Immature natural killer cell (primary cell): Measurements from ENCODE around the gene RBFOX2. TPM values are rescaled to one million over a fixed set of nuclear protein-coding genes. Genes with fewer than 3 reads are reported as not detected.

Experiments
- DNase-seq, 3 donors: peaks; one replicate each; pipeline ENCODE4 v3.0.0; 2022; ENCODE audit warnings: mixed read lengths in 1 of 3
- H3K27ac Mint-ChIP-seq, 6 donors: one replicate each; pipeline ENCODE4 v1.8.0; 2020; ENCODE audit warnings: mixed read lengths in 6 of 6, mild to moderate bottlenecking in 5 of 6, inconsistent platforms in 4 of 6, moderate library complexity in 3 of 6
- H3K27me3 Mint-ChIP-seq, 3 donors: one replicate each; pipeline ENCODE4 v1.8.0; 2020 to 2021; ENCODE audit warnings: low read depth in 3 of 3, mild to moderate bottlenecking in 3 of 3, mixed read lengths in 3 of 3, moderate library complexity in 3 of 3, inconsistent platforms in 1 of 3
- H3K36me3 Mint-ChIP-seq, 3 donors: one replicate each; pipeline ENCODE4 v1.8.0; 2020; ENCODE audit warnings: mixed read lengths in 3 of 3, inconsistent platforms in 2 of 3, mild to moderate bottlenecking in 2 of 3
- H3K4me1 Mint-ChIP-seq, 2 donors: one replicate each; pipeline ENCODE4 v1.8.0; 2020; ENCODE audit warnings: inconsistent platforms in 2 of 2, mild to moderate bottlenecking in 2 of 2, mixed read lengths in 2 of 2, moderate library complexity in 1 of 2
- H3K4me3 Mint-ChIP-seq, 5 donors: one replicate each; pipeline ENCODE4 v1.8.0; 2020; ENCODE audit warnings: mild to moderate bottlenecking in 5 of 5, mixed read lengths in 5 of 5, inconsistent platforms in 3 of 5, moderate library complexity in 3 of 5
- H3K9me3 Mint-ChIP-seq, 6 donors: one replicate each; pipeline ENCODE4 v1.8.0; 2020; ENCODE audit warnings: mild to moderate bottlenecking in 6 of 6, mixed read lengths in 6 of 6, inconsistent platforms in 4 of 6, moderate library complexity in 3 of 6
- polyA plus RNA-seq, 3 donors: library from polyadenylated mRNA; unstranded; fragments of 300-500 nt; fragmentation: Illumina TruSeq; gene quantifications; one replicate each; pipeline ENCODE4 v1.2.3, GENCODE V29; 2021

RBFOX2 gene
- polyA plus RNA-seq, 3 donors from 2014 or later, result 1.2 to 1.9 TPM; not detected in 1

DNA sequence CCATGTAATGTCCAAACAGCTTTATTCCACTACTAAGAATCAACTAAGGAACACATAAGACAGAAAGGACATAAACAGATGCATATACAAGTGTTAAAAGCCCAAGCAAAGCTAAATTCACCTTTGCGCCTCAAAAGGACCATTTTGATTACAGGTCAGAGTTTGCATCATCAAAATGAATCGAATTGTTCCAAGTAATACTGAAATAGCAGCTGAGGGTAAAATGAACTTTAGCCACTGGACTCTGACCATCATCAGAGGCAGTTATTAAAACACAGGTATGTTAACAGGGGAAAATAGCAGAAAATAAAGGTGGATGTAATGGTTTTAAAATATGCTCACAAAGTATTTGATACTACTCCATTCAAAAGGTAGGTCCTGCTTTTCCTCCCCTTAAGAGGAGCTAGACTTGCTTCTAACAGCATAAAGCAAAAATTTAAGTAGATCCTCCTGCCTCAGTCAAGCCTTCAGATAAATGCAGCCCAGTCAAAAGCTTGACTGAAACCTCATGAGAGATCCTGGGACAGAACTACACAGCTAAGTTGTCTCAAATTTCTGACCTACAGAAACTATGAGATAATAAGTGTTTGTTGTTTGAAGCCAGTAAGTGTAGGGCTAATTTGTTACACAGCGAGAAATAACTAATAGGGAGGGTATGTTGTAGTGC lies 35.4 kb downstream of the RBFOX2 start:
- Mint-ChIP-seq H3K27ac (no peak overlapping the region), H3K4me1 (no peaks in the 10 kb centered on the region), H3K27me3 (peaks cover 0 to 4% (median 2%) of the 10 kb centered on the region in 3 donors)

DNA sequence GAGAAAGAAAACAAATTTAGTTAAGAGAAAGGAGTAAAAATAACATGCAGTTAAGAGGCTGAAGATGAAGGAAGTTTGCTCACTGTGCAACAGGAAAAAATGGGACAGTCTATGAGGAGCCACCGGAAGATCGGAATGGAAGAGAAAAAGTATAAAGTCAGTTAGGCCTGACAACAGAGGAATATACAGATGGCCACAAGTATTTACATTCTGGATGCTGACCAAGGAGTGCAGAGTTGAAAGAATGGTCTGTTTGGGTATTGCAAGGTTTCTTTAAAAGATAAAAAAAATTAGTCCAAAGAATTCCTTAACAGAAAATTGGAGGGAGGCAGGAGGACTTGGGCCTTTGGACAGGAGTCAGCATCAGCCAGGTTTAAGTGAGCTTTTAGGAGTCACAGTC lies 37.5 kb downstream of the RBFOX2 start:
- Mint-ChIP-seq H3K27ac (no peak overlapping the region), H3K9me3 (no peaks in the 10 kb centered on the region), H3K27me3 (peaks cover 0 to 4% (median 2%) of the 10 kb centered on the region in 3 donors), H3K36me3 (no peaks in the 10 kb centered on the region), H3K4me1 (no peaks in the 10 kb centered on the region), H3K4me3 (no peak overlapping the region)
- no peak for DNase-seq

More for the DNA sequence above, 35.4 kb downstream of the RBFOX2 start:
- H3K36me3 Mint-ChIP-seq, result no peaks in the 10 kb centered on the region
- no peak for DNase-seq
- H3K4me3 Mint-ChIP-seq, result no peak overlapping the region
- no peaks in the 10 kb centered on the region for H3K9me3 Mint-ChIP-seq

DNA sequence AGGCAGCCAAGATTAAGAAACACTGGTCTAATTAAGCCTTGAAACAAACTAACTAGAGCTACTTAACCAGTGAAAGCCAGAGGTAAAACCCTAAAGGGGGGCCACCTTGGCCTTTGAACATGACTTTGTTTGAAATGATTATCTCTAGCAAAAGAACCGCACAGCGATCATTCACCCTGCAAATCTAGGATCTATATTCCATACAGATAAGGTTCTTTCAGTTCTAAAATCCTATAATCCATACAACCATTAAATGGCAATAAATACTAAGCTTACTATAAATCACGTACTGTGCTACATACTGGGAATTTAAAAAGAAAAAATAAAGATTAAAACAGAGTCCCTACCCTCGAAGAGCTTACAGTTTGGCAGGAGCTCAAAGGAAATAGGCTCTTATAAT lies 40.6 kb downstream of the RBFOX2 start:
- Mint-ChIP-seq H3K27ac (no peak overlapping the region), H3K9me3 (no peaks in the 10 kb centered on the region), H3K27me3 (peaks cover 0 to 7% (median 5%) of the 10 kb centered on the region in 3 donors)

DNA sequence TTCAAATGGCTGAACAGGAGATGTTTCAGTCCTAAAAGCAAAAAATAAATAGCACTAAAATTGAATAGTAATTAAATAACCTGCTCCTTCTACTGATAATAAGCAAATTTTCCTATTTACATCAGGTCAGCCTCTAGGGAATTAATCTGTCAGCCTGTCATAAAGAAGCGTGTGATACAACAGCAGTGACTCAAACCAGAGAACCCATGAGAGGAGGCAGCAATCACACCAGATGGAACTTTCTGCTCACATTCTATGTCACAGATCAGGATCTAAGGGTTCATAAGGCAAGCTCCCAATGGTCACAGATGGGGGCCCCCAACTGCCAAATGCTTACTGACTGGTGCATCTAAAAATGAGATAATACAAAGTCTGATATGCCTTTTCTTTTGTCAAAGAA lies 41.1 kb downstream of the RBFOX2 start:
- H3K27ac Mint-ChIP-seq, result no peak overlapping the region
- H3K4me1 Mint-ChIP-seq, result no peaks in the 10 kb centered on the region
- H3K9me3 Mint-ChIP-seq, result no peaks in the 10 kb centered on the region
- H3K4me3 Mint-ChIP-seq, result no peak overlapping the region
- H3K27me3 Mint-ChIP-seq, result peaks cover under 1 to 7% (median 5%) of the 10 kb centered on the region in 3 donors
- H3K36me3 Mint-ChIP-seq, result no peaks in the 10 kb centered on the region
- DNase-seq, result no peak

More for the DNA sequence above, 40.6 kb downstream of the RBFOX2 start:
- Mint-ChIP-seq H3K36me3 (no peaks in the 10 kb centered on the region), H3K4me1 (no peaks in the 10 kb centered on the region), H3K4me3 (no peak overlapping the region)
- DNase-seq, result no peak

DNA sequence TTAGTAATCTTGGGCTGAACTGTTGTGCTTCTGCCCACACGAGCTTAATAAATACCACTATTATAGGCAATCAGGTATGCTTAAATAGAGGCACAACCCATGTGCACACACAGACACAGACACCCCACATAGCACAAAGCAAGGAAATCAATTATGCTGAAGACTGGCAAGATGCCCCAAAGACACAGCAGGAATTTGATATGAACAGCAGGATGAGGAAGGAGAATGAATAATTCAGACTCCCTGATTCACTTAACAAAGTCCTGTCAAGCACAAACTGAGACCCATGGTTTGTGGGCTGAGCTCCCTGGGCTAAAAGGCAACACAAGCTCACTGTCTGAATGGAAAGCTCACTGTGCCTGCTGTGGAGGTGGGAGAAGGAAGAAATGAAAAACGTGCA lies 42.5 kb downstream of the RBFOX2 start:
- Mint-ChIP-seq H3K4me3 (no peak overlapping the region), H3K27me3 (peaks cover 5 to 12% (median 7%) of the 10 kb centered on the region in 3 donors), H3K9me3 (no peaks in the 10 kb centered on the region), H3K36me3 (no peaks in the 10 kb centered on the region), H3K4me1 (no peaks in the 10 kb centered on the region), H3K27ac (no peak overlapping the region)
- DNase-seq, result no peak

DNA sequence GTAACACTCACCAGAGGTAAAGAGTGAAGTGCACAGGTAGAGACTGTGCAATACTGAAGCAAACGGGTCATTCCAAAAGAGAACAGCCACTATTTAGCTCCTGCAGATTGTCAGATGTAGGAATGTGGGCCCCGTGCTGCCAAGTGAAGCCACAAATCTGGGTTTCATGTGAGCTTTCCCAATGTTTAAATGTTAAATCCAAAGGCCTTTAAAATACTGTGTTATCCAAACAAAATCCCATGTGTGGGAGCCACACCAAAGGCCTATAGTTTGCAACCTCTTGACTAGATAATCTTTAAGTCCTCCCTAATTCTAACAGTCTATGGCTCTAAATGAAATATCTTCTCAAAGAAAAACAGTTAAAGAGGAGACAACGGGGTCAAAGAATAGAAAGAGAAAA lies 43.3 kb downstream of the RBFOX2 start:
- Mint-ChIP-seq H3K36me3 (no peaks in the 10 kb centered on the region), H3K4me3 (no peak overlapping the region), H3K27ac (no peak overlapping the region), H3K9me3 (no peaks in the 10 kb centered on the region), H3K27me3 (peaks cover 5 to 12% (median 9%) of the 10 kb centered on the region in 3 donors), H3K4me1 (no peaks in the 10 kb centered on the region)
- DNase-seq, result no peak

DNA sequence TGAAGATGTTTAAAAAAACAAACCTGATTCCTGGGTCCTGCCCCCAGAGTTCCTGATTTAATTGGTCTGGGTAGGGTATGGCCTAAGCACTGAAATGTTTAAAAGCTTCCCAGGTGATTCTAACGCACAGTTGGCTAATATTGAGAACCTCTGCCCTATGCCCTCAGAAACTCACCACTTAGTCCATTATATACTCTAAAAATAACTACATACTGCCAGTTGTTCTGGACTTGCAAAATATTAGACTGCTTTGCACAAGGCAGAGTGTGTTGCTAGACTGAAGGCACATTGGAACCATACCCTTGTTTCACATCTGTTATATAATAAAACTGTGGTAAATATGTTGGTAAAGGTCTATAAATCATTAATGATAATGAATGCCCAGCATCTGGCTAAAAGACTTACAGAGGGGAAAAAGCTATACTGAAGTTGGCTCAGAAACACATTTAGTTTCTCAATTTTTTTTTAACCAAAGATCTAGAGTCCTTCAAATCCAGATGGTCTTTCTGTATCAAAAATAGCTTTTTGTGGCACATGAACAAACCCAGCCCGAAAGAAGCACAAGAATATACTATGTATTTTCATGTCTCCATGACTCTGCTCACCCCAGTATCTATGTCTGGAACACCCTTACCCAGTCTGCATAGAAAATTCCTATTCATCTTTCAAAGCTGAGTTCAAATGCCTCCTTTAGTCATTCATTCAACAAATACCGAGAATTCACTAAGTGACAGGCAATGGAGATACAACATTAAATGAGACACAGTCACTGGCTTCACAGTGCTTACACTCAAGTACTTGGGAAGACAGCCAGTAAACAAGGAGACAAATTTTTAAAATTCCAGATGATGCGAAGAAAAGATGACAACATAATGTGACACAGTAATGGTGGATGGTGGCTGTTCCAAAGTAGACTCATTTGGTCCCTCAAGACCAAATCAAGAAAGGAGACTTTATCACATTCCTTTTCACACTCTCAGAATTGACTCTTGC lies 44.1 kb downstream of the RBFOX2 start:
- H3K27me3 Mint-ChIP-seq, result peaks cover 5 to 12% (median 9%) of the 10 kb centered on the region in 3 donors
- no peak overlapping the region for H3K27ac Mint-ChIP-seq
- no peaks in the 10 kb centered on the region for H3K36me3 Mint-ChIP-seq

DNA sequence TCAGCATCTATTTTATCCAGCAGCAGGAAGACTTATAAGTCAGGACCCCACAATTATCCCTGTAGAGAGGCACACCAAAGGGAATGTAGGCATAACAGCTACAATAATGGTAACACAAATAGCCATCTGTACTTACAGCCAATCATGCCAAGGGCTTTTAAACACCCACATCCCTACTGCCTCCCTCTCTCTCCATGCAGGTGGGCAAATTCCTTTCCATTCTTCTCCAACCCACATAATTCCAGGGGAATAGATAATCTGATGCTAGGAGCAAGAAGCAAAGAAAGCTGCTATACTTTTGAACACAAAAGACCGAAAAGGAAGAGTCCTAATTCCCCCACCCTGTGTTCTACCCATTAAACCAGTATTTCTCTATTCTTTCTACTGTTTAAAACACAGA lies 46.7 kb downstream of the RBFOX2 start:
- peaks cover 5 to 23% (median 9%) of the 10 kb centered on the region in 3 donors for H3K27me3 Mint-ChIP-seq
- H3K4me1 Mint-ChIP-seq, result no peaks in the 10 kb centered on the region
- no peak overlapping the region for H3K27ac Mint-ChIP-seq
- DNase-seq, result no peak
- H3K36me3 Mint-ChIP-seq, result no peaks in the 10 kb centered on the region
- H3K9me3 Mint-ChIP-seq, result no peaks in the 10 kb centered on the region
- no peak overlapping the region for H3K4me3 Mint-ChIP-seq

More for the DNA sequence above, 44.1 kb downstream of the RBFOX2 start:
- no peak for DNase-seq
- H3K4me1 Mint-ChIP-seq, result no peaks in the 10 kb centered on the region
- no peaks in the 10 kb centered on the region for H3K9me3 Mint-ChIP-seq
- H3K4me3 Mint-ChIP-seq, result no peak overlapping the region

DNA sequence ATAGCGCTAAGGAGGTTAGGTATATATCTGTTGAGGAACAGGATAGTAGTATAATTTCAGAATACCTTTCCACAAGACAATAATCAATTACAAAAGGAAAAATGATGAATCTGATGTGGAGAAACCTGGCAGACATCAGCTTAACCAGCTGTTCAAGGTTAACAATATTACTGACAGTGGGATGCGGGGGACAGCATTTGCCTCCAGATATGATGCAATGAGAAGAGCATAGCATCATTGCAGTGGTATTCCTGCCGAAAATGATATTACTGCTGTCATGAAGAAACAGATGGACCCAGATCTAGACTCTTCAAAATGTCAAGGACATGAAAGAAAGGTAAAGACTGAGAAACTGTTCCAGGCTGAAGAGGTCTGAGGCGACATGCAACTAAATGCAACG lies 49.7 kb downstream of the RBFOX2 start:
- no peaks in the 10 kb centered on the region for H3K9me3 Mint-ChIP-seq

DNA sequence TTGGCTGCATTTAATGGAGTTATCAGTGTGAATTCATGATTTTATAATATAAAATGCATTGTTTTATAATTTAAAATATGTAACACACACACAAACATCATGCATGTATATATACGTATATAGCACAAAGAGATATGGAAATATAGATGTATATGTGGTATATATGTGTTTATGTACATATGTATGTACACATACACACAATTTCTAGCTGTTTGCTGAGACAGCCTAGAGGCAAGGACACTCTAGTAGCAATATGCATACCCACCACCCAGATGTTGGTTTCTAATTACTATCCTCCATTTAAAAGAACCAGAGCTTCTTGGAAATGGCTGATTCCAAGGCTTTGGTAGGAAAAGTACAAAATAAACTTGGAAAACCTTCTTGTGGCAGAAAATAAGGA lies 50.4 kb downstream of the RBFOX2 start:
- DNase-seq, result no peak
- no peaks in the 10 kb centered on the region for H3K36me3 Mint-ChIP-seq
- H3K4me3 Mint-ChIP-seq, result no peak overlapping the region
- no peak overlapping the region for H3K27ac Mint-ChIP-seq
- H3K9me3 Mint-ChIP-seq, result no peaks in the 10 kb centered on the region
- H3K27me3 Mint-ChIP-seq, result peaks cover 0 to 15% (median 12%) of the 10 kb centered on the region in 3 donors
- no peaks in the 10 kb centered on the region for H3K4me1 Mint-ChIP-seq

More for the DNA sequence above, 49.7 kb downstream of the RBFOX2 start:
- no peak for DNase-seq
- Mint-ChIP-seq H3K4me1 (no peaks in the 10 kb centered on the region), H3K36me3 (no peaks in the 10 kb centered on the region), H3K4me3 (no peak overlapping the region), H3K27me3 (peaks cover 3 to 16% (median 12%) of the 10 kb centered on the region in 3 donors), H3K27ac (no peak overlapping the region)

DNA sequence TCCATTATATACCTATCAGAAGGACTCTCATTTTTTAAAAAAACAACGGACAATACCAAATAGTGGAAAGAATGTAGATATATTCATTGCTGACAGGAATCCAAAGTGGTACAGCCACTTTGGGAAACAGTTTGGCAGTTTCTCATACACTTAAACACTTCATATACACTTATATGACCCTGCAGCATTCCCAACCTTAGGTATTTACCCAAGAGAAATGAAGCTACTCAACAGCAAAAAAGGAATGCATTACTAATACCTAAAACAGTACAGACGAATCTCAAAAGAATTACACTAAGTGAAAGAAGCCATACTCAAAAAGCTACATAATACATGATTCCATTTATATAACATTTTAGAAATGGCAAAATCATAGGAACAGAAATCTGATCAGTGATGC lies 51.5 kb downstream of the RBFOX2 start:
- H3K4me1 Mint-ChIP-seq, result no peaks in the 10 kb centered on the region
- H3K27me3 Mint-ChIP-seq, result peaks cover 0 to 15% (median 7%) of the 10 kb centered on the region in 3 donors
- no peak overlapping the region for H3K4me3 Mint-ChIP-seq
- no peak for DNase-seq
- no peaks in the 10 kb centered on the region for H3K9me3 Mint-ChIP-seq
- no peak overlapping the region for H3K27ac Mint-ChIP-seq
- no peaks in the 10 kb centered on the region for H3K36me3 Mint-ChIP-seq

DNA sequence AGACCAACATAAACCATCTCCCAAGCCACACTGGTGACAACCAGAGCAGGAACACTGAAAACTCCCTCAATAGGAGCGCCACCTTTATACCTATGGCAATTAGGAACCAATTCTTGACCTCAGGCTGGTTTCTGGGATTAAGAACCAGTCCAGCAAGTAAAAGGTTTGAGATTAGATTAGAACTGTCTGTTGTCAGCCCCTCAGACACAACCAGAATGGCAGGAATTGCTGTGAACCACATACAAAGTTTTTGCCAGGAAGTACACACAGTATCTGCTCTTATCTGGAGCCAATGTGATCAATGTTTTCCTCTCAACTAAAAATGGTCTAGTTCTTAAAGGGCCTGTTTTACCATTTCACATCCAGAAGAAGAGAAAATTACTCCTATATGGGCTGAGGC lies 55.2 kb downstream of the RBFOX2 start:
- Mint-ChIP-seq H3K36me3 (no peaks in the 10 kb centered on the region), H3K4me1 (no peaks in the 10 kb centered on the region), H3K9me3 (no peaks in the 10 kb centered on the region), H3K4me3 (no peak overlapping the region), H3K27me3 (peaks cover 0 to 9% (median 2%) of the 10 kb centered on the region in 3 donors), H3K27ac (no peak overlapping the region)
- DNase-seq, result no peak

DNA sequence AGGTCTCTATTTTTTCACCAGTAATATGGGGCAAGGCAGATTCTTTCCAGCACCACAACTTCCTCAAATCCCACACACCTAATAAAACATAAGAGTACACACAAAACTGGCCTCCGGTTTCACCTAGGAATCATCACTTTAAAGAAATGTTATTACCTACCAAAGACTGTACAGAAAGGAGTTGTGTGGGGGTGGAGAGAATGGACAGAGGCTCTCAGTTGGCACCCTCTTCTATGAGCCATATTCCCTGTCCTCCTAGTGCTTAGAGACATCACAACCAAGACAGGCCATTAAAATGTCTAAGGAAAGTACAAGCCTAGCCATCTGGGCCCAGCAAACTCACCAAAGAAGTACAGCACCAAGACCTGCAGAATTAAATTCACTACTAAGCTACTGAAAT lies 56.1 kb downstream of the RBFOX2 start:
- Mint-ChIP-seq H3K27me3 (peaks cover 0 to 11% (median 2%) of the 10 kb centered on the region in 3 donors), H3K27ac (no peak overlapping the region), H3K9me3 (no peaks in the 10 kb centered on the region), H3K4me3 (no peak overlapping the region), H3K36me3 (no peaks in the 10 kb centered on the region), H3K4me1 (no peaks in the 10 kb centered on the region)
- no peak for DNase-seq

DNA sequence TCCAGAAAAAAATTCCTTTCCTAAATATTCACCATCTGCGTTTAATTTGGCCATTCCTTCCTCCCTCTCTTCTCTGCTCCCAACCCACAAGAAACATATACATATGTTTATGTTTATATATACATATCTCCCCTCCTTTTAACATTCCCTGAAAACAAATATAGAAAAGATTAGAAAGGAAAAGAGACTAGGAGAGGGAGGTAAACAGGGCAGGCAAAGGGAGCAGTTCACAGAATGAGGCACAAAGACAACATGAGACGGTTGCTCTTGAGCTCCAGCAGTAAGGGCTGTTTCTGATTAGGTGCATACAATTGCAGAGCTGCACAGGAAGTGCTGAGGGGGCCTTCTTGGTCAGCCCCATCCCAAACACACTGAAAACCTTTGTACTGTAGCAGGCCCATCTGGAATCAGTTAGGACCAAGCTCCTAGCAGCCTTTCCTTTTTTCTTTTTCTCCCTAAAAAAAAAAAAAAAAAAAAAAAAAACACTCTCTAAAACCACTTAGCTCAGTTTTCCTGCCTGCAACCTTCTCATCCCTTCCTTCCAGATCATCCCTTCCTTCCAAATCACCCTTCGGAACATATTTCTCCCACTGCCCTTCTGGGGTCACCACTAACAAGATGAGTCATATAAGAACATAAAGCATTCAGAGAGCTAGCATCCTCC lies 57.0 kb downstream of the RBFOX2 start:
- H3K27ac Mint-ChIP-seq, result no peak overlapping the region
- no peaks in the 10 kb centered on the region for H3K9me3 Mint-ChIP-seq
- no peak overlapping the region for H3K4me3 Mint-ChIP-seq

More for the DNA sequence above, 57.0 kb downstream of the RBFOX2 start:
- no peaks in the 10 kb centered on the region for H3K36me3 Mint-ChIP-seq
- peaks cover 0 to 12% (median 2%) of the 10 kb centered on the region in 3 donors for H3K27me3 Mint-ChIP-seq
- H3K4me1 Mint-ChIP-seq, result no peaks in the 10 kb centered on the region
- DNase-seq, result no peak
